DMS53 treated with DMSO at 0.1 percent for 48 hours (cell line): ENCODE measurements around the gene RNPEPL1.
"Not testable (repeated sequence)": the region's sequence is repeated elsewhere in the genome, so short reads cannot be mapped to it uniquely, and the experiment has no call there.

Source experiments
- DNase-seq: peaks from one replicate; lab custom pipeline; 2025; ENCODE audit not compliant: unreplicated experiment; lab: John Stamatoyannopoulos, UW

Gene RNPEPL1

DNA sequence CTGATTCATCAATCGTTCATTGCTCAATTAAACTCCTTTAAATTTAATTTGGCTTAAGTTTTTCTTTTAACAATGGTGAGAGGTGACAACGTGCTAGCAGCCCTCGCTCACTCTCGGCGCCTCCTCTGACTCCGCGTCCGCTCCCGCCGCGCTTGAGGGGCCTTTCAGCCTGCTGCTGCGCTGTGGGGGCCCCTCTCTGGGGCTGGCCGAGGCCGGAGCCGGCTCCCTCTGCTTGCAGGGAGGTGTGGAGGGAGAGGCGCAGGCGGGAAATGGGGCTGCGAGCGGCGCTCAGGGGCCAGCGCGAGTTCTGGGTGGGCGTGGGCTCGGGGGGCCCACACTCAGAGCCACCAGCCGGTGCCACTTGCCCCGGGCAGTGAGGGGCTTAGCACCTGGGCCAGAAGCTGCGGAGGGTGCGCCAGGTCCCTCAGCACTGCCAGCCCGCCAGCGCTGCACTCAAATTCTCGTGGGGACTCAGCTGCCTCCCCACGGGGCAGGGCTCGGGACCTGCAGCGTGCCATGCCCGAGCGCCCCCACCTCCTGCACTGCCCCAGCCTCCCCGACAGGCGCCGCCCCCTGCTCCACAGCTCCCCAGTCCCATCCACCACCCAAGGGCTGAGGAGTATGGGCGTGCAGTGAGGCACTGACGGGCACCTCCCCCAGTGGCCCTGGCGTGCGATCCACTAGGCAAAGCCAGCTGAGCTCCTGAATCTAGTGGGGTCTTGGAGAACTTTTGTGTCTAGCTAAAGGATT lies 30.1 kb upstream of the RNPEPL1 start:
- no peak for DNase-seq

- DNase-seq = not testable (repeated sequence)
These were observed 29.2 kb upstream of the RNPEPL1 start for GRCh38 chr2:240539101-240539500.

DNA sequence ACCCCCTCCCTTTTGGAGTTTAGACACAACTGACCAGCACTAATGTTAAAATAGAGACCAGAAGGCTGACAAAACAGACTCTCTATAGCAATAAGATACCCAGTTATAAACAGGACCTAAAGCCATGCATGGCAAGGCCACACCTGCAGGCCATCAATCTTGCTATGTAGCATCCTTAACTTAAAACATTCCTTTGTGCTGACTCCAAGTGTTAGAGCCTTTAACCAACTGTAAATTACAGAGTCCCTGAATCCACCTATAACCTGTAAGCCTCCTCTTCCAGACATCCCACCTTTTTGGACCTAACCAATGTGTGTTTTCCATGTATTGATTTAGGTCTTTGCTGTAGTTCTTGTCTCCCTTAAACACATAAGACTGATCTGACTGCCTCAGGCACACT lies 28.4 kb upstream of the RNPEPL1 start:
- DNase-seq = no peak

DNA sequence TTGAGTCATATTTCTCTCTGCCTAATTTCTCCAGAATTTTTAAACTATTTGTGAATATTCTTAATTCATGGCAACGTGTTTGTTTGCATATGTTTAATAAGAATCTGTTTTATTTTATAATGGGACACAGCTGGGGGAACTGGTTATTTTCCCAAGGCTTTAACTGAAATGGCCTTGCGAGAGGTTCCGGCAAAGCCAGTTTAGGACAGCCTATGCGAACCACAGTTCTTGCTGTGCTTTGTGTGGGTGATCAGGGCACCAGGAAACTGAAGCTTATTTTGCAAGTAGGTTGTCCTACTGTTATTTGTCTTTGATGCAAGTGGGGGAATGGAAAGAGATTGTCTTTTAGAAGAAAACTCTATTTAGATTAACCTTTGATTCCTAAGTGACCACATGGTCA lies 17.0 kb upstream of the RNPEPL1 start:
- no peak for DNase-seq

- DNase-seq = no peak
These were observed 16.5 kb upstream of the RNPEPL1 start for GRCh38 chr2:240551811-240552210.

- no peak for DNase-seq
These were observed 14.3 kb upstream of the RNPEPL1 start for GRCh38 chr2:240553956-240554480.

DNA sequence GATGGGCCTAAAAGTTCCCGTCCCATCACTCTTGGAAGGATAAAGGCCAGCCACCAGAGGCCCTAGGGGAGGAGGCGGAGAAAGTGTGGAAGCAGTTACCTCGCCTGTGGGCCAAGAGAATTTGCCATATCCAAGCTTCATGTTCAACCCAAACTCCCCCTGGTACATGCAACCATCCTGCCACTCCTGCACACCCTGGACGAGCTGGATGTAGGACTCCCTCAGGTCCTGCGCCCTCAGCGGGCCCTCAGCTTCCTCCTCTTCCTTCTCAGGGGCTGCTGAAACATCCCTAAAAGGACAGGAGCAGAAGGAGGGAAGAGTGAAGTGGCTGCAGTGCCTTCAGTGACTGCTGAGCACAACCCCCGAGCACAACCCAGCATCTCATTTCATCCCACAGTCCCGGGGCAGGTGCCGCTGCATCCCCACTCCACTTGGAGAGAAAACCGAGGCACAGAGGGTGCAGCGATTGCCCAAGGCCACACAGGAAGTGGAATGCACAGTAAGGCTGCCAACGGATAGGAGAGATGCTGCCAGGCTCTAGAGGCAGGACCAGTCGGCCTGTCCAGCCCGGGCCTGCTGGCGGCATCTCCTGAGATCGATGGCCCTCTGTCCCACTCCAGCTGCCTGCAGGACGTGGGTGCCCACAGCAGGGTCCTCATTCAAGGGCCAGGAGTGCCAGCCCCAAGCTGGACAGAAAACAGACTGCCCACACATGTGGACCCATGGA lies 13.4 kb upstream of the RNPEPL1 start:
- no peak for DNase-seq

- no peak for DNase-seq
These were observed 12.6 kb upstream of the RNPEPL1 start for GRCh38 chr2:240555541-240556250.

DNA sequence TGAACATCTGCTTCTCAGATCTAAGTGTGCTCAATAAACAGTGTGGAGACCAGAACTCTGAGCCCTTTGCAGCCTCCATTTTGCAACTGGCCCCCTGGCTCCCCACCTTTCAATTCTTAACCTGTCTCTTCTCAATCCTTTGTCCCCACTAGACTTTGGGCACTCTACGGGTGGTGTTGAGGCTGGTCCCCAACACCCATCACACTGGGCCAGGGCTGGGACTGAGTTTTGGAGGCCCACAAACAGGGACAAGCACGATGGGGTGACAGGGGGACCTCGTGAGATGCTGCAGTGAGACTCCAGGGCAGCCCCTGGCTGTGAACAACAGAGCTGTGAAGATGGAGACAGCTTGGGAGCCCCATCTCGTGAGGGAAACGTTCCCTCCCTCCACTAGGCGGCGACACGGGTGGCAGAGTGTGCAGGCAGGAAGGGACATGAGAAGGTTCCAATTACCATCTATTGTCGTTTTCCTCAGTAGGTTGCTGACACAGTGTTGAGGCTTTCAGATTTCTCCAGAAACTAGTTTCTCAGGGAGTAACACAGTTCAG lies 11.7 kb upstream of the RNPEPL1 start:
- no peak for DNase-seq

- no peak for DNase-seq
These were observed 11.1 kb upstream of the RNPEPL1 start for GRCh38 chr2:240557101-240557751.

- DNase-seq = no peak
These were observed 10.5 kb upstream of the RNPEPL1 start, which contains the start of gene ANKMY1 for GRCh38 chr2:240557808-240558207. TSS of gene ANKMY1 (minus strand) at chr2:240557988. CDS start at chr2:240557335, 653 bp downstream.

GRCh38 chr2:240558236-240558761 lies 10.0 kb upstream of the RNPEPL1 start:
- no peak for DNase-seq

GRCh38 chr2:240559286-240559685 lies 9.0 kb upstream of the RNPEPL1 start:
- DNase-seq = no peak

DNA sequence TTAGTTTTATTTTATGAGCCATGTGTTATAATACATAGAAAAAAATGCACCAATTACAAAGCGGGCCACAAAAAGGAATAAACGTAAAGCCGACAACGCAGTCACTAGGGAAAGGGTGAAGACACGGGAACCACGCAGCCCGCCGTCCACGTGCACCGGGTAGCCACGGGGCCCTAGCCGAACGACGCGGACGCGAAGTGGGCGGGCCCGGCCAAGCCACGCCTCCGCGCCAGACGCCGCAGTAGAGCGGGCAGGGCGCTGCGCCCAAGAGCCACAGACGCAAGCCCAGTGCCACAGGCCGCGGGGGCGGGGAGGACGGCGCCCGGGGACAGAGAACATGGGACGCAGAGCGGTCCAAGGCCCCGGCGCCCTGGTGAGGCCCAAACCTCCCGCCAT lies 8.2 kb upstream of the RNPEPL1 start, which contains the start of gene DUSP28:
DUSP28 (plus strand) TSS at position 274 of the 396 bp plus-strand sequence. CDS start 328 bp downstream, outside the sequence.
- DNase-seq = peak; percentile 60

DNA sequence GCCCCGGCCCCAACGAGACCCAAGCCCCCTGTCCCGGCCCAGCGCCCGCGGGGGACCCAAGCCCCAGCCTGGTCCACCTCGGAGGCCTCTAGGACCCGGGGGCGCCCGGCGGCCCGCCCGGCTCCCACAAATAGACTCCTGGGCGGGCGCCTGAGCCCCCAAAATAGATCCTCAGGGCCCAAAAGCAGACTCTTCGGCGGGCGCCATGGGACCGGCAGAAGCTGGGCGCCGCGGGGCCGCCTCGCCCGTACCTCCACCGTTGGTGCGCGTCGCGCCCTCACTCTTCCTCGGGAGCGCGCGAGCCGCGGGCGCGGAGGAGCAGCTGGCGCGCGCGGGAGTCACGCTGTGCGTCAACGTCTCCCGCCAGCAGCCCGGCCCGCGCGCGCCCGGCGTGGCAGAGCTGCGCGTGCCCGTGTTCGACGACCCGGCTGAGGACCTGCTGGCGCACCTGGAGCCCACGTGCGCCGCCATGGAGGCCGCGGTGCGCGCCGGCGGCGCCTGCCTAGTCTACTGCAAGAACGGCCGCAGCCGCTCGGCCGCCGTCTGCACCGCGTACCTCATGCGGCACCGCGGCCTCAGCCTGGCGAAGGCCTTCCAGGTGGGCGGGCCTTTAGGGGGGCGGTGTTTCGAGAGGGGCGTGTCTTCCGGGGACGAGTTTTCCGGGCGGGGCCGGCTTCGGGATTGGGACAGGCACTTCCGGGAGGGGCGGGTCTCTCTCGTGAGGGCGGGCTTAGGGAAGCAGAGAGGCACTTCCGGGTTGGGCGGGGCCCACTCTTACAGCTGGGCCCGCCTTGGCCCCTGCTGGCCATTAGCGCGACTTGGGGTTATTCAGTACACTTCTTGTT lies 7.6 kb upstream of the RNPEPL1 start:
- peak; percentile 85 for DNase-seq

GRCh38 chr2:240561325-240561971 lies 6.8 kb upstream of the RNPEPL1 start:
- peak; percentile 52 for DNase-seq

DNA sequence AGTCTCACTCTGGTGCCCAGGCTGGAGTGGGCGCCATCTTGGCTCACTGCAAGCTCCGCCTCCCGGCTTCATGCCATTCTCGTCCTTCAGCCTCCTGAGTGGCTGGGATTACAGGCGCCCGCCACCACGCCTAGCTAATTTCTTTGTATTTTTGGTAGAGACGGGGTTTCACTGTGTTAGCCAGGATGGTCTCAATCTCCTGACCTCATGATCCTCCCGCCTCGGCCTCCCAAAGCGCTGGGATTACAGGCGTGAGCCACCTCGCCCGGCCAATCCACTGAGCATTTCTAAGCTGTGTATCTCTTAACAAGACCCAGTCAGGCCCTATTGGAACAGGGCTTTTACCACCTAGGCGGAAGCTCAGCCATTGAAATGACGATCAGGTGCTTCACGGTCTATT lies 5.1 kb upstream of the RNPEPL1 start:
- DNase-seq = not testable (repeated sequence)

GRCh38 chr2:240563951-240564560 lies 4.2 kb upstream of the RNPEPL1 start:
- no peak for DNase-seq
